Measurements from ENCODE around the gene NCL. TPM values are rescaled to one million over a fixed set of nuclear protein-coding genes. Genes with fewer than 3 reads are reported as not detected.
"Not testable (repeated sequence)": the region's sequence is repeated elsewhere in the genome, so short reads cannot be mapped to it uniquely, and the experiment has no call there.

NCL gene
- total RNA-seq, 1 donor from 2014 or later, result 354 TPM

DNA sequence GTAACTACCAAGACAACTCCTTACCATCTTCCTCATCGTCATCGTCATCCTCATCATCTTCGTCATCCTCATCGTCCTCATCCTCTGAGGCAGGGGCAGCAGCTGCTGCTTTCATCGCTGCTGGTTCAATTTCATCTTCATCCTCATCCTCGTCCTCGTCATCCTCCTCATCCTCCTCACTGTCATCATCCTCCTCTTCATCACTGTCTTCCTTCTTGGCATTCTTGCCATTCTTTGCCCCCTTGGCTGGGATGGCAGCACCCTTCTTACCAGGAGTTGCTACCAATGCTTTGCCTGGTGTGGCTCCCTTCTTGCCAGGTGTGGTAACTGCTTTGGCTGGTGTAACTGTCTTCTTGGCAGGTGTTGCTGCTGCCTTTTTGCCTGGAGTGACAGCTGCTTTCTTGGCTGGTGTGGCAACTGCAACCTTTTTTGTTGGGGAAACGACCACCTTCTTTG is 2.7 kb downstream of the NCL start:
- Histone ChIP-seq H3K9me3 (ENCODE audit: low read depth) (no peaks in the 10 kb centered on the region), H3K9ac (no peak overlapping the region), H2AFZ (replicated peaks) (no peak overlapping the region), H4K20me1 (ENCODE audit: low read depth) (peaks cover 76% of the 10 kb centered on the region), H3K4me2 (no peak overlapping the region), H3K4me3 (no peak overlapping the region), H3K79me2 (ENCODE audit: low read depth) (peaks cover 90% of the 10 kb centered on the region), H3K4me1 (peaks cover 14% of the 10 kb centered on the region), H3K27ac (no peak overlapping the region), H3K27me3 (no peaks in the 10 kb centered on the region), H3F3A (ENCODE audit: low read depth) (peaks cover 83% of the 10 kb centered on the region), H3K36me3 (peaks cover 58% of the 10 kb centered on the region)
- TF ChIP-seq, protein P1, sequence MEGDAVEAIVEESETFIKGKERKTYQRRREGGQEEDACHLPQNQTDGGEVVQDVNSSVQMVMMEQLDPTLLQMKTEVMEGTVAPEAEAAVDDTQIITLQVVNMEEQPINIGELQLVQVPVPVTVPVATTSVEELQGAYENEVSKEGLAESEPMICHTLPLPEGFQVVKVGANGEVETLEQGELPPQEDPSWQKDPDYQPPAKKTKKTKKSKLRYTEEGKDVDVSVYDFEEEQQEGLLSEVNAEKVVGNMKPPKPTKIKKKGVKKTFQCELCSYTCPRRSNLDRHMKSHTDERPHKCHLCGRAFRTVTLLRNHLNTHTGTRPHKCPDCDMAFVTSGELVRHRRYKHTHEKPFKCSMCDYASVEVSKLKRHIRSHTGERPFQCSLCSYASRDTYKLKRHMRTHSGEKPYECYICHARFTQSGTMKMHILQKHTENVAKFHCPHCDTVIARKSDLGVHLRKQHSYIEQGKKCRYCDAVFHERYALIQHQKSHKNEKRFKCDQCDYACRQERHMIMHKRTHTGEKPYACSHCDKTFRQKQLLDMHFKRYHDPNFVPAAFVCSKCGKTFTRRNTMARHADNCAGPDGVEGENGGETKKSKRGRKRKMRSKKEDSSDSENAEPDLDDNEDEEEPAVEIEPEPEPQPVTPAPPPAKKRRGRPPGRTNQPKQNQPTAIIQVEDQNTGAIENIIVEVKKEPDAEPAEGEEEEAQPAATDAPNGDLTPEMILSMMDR (IDR thresholded peaks at IDR 0.05), result no peak
- TF ChIP-seq EZH2phosphoT487 (IDR thresholded peaks at IDR 0.05), result no peak
- TF ChIP-seq EZH2 (IDR thresholded peaks at IDR 0.05), result no peak
- Mint-ChIP-seq H3K4me1 (peaks cover 26% of the 10 kb centered on the region), H3K36me3 (peaks cover 55% of the 10 kb centered on the region), H3K27me3 (ENCODE audit: insufficient read depth, low read depth) (peaks cover 3% of the 10 kb centered on the region), H3K4me3 (peak overlapping the region; percentile 5), H3K27ac (no peak overlapping the region), H3K9me3 (no peaks in the 10 kb centered on the region)
- DNase-seq (ENCODE audit: low spot score), result no peak

DNA sequence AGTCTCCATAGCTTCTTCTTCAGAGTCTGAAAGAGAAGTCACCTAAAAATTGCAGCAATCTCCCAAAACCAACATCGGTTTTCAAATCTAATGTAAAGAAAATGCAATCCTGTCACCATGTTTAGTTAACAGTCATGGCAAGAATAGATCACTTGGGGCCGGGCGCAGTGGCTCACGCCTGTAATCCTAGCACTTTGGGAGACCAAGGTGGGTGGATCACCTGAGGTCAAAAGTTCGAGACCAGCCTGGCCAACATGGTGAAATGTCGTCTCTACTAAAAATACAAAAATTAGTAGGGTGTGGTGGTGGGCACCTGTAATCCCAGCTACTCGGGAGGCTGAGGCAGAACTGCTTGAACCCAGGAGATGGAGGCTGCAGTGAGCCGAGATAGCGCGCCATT is 3.4 kb downstream of the NCL start:
- H3F3A ChIP-seq (ENCODE audit: low read depth), result peaks cover 90% of the 10 kb centered on the region
- H3K79me2 ChIP-seq (ENCODE audit: low read depth), result peaks cover 90% of the 10 kb centered on the region
- not testable (repeated sequence) for DNase-seq (ENCODE audit: low spot score); H3K9ac ChIP-seq; H3K4me3 ChIP-seq; H2AFZ ChIP-seq (replicated peaks); H3K27ac ChIP-seq; H3K4me3 Mint-ChIP-seq; H3K27me3 Mint-ChIP-seq (ENCODE audit: insufficient read depth, low read depth); H3K9me3 Mint-ChIP-seq; H3K27ac Mint-ChIP-seq; H3K27me3 ChIP-seq; H3K4me2 ChIP-seq; H3K9me3 ChIP-seq (ENCODE audit: low read depth)
- H4K20me1 ChIP-seq (ENCODE audit: low read depth), result peaks cover 81% of the 10 kb centered on the region
- peaks cover 57% of the 10 kb centered on the region for H3K36me3 Mint-ChIP-seq
- peaks cover 14% of the 10 kb centered on the region for H3K4me1 ChIP-seq
- H3K4me1 Mint-ChIP-seq, result peaks cover 26% of the 10 kb centered on the region
- H3K36me3 ChIP-seq, result peaks cover 65% of the 10 kb centered on the region

DNA sequence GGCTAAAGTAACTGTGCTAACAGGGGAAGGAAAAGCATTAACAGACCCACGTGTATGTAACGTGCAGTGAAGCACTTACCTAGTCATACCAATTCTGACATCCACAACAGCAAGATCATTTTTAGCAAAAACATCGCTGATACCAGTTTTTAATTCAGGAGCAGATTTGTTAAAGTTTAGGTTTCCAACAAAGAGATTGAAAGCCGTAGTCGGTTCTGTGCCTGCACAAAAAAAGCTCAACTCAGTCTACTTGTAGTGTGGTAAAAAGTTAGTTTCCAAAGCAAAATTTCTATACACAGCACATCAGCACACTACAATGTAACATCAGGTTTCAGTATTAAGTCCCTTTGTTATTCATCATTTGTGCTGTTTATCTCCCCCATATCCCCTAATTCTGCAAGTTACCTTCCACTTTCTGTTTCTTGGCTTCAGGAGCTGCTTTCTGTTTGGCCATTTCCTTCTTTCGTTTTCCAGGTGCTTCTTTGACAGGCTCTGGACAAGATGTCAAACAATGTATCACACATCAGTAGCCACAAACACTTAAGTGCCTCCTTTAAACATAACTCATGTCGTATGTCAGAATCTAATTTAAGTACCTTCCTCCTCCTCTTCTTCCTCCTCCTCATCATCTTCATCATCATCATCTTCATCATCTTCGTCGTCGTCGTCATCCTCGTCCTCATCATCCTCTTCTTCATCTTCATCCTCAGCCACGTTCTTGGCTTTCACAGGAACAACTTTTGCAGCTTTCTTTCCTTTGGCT is 4.0 kb downstream of the NCL start:
- Mint-ChIP-seq H3K4me3 (no peak overlapping the region), H3K4me1 (peaks cover 23% of the 10 kb centered on the region), H3K9me3 (no peaks in the 10 kb centered on the region), H3K27ac (no peak overlapping the region), H3K27me3 (ENCODE audit: insufficient read depth, low read depth) (peaks cover 3% of the 10 kb centered on the region), H3K36me3 (peaks cover 62% of the 10 kb centered on the region)
- peaks cover 85% of the 10 kb centered on the region for H3K79me2 ChIP-seq (ENCODE audit: low read depth)
- H3K36me3 ChIP-seq, result peaks cover 70% of the 10 kb centered on the region
- no peak overlapping the region for H2AFZ ChIP-seq (replicated peaks)
- H3K4me1 ChIP-seq, result peaks cover 14% of the 10 kb centered on the region
- DNase-seq (ENCODE audit: low spot score), result no peak
- TF ChIP-seq EZH2phosphoT487 (IDR thresholded peaks at IDR 0.05) (no peak), EZH2 (IDR thresholded peaks at IDR 0.05) (no peak)
- TF ChIP-seq, protein P1 (IDR thresholded peaks at IDR 0.05), result no peak
- no peaks in the 10 kb centered on the region for H3K27me3 ChIP-seq
- H3K4me3 ChIP-seq, result no peak overlapping the region
- H3F3A ChIP-seq (ENCODE audit: low read depth), result peaks cover 91% of the 10 kb centered on the region
- H3K4me2 ChIP-seq, result no peak overlapping the region
- no peaks in the 10 kb centered on the region for H3K9me3 ChIP-seq (ENCODE audit: low read depth)
- no peak overlapping the region for H3K9ac ChIP-seq
- H3K27ac ChIP-seq, result no peak overlapping the region
- H4K20me1 ChIP-seq (ENCODE audit: low read depth), result peaks cover 87% of the 10 kb centered on the region

DNA sequence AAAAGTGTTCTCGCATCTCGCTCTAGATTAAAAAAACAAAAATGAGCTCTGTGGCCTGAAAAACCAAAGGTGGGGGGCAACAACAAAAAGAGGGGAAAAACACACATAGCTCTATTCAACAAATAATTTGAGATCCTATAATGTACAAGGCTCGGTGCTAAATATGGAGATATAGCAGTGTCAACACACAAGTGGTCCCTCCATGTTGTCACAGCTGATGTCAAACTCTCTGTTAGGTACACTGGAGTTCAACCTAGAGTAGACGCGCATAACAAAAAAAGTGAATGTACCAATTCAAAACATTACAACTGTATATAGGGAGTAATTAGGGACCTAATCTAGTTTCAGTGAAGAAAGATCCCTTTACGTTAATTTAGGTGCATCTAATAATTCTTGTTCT is 5.9 kb downstream of the NCL start:
- peaks cover 72% of the 10 kb centered on the region for H3K79me2 ChIP-seq (ENCODE audit: low read depth)
- TF ChIP-seq EZH2phosphoT487 (IDR thresholded peaks at IDR 0.05) (no peak), EZH2 (IDR thresholded peaks at IDR 0.05) (no peak)
- TF ChIP-seq, protein P1 (IDR thresholded peaks at IDR 0.05), result no peak
- H3K4me3 Mint-ChIP-seq, result no peak overlapping the region
- H3K27ac Mint-ChIP-seq, result no peak overlapping the region
- no peaks in the 10 kb centered on the region for H3K27me3 ChIP-seq
- DNase-seq (ENCODE audit: low spot score), result no peak
- peaks cover 72% of the 10 kb centered on the region for H3K36me3 Mint-ChIP-seq
- peaks cover 97% of the 10 kb centered on the region for H3F3A ChIP-seq (ENCODE audit: low read depth)
- no peaks in the 10 kb centered on the region for H3K9me3 Mint-ChIP-seq
- H3K4me1 ChIP-seq, result peaks cover 14% of the 10 kb centered on the region
- H3K9ac ChIP-seq, result no peak overlapping the region
- H2AFZ ChIP-seq (replicated peaks), result no peak overlapping the region
- peaks cover 90% of the 10 kb centered on the region for H4K20me1 ChIP-seq (ENCODE audit: low read depth)
- peaks cover 70% of the 10 kb centered on the region for H3K36me3 ChIP-seq
- no peak overlapping the region for H3K27ac ChIP-seq
- H3K4me2 ChIP-seq, result no peak overlapping the region
- no peaks in the 10 kb centered on the region for H3K9me3 ChIP-seq (ENCODE audit: low read depth)
- peaks cover 3% of the 10 kb centered on the region for H3K27me3 Mint-ChIP-seq (ENCODE audit: insufficient read depth, low read depth)
- peaks cover 35% of the 10 kb centered on the region for H3K4me1 Mint-ChIP-seq
- no peak overlapping the region for H3K4me3 ChIP-seq

Data from neural progenitor cell (in vitro differentiated cells).